ENCODE data around the gene ALOX12B. TPM values are rescaled to one million over a fixed set of nuclear protein-coding genes. Genes with fewer than 3 reads are reported as not detected.

ALOX12B gene
- total RNA-seq, 1 experiment from 2014 or later: not detected

DNA sequence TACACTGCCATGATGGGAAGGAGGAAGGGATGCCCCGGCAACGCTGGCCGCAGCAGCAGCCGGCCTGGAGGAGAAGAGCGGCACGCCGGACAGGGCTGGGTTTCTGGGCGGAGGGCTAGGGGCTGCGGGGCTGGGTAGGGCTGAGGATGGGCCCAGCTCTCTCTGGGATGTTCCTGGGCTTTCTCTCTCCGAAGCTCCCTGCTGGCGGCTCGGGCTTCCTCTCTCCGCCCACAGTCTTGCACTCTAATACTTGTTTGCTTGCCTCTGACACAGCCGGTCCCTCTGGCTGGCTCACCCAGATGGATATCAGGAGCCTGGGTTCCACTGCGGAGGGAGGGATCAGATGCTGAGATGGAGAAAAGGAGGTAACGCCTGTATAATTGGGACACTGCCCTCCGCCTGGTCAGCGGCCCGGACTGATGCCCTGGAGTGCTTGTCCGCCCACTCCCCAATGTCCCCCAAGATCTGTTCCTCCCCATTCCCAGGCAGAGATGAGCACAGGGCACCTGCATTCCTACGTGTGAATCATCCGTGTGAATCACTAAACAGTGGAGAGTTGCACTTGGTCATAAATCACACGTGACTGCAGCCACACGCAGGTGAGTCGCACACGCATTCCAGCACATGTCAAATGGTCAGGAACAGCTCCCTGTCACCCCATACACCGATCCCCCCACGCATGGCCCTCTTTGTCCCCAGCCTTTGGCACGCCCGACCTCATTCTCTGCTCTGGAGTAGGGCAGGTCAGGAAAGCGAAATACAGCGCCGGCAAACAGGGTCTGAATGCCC, 30.7 kb upstream of the ALOX12B start, which contains the start of gene ALOXE3:
ALOXE3 (minus strand) TSS at position 535 of the 789 bp plus-strand sequence; CDS start at position 11, 524 bp downstream.
- ChIA-PET CTCF (interaction anchor here (0.5 to 1.3 kb wide), 4 partner anchors 44 to 715 kb away, joined by 4 to 6 read pairs (median 6); partner anchors contain the start of gene AURKB), POLR2A (ENCODE audit: unreplicated experiment) (interaction anchor here (0.6 kb wide), 1 partner anchor 24 kb away, joined by 3 read pairs; no protein-coding TSS in a partner anchor)
- H3K27ac ChIP-seq: peak within 1 kb of the TSS; percentile 87
- no peaks in the 10 kb centered on the region for H3K27me3 ChIP-seq (ENCODE audit: insufficient read depth, low read depth)
- peak within 1 kb of the TSS; percentile 95 for H3K4me2 ChIP-seq
- peaks cover 11% of the 10 kb centered on the region for H3K4me1 ChIP-seq (replicated peaks; ENCODE audit: insufficient read depth)
- H3K36me3 ChIP-seq (ENCODE audit: low read depth): no peaks in the 10 kb centered on the region
- no peaks in the 10 kb centered on the region for H3K9me2 ChIP-seq (ENCODE audit: insufficient read depth)
- H3K9me3 ChIP-seq (ENCODE audit: insufficient read depth, low read depth): no peaks in the 10 kb centered on the region
- peak within 1 kb of the TSS; percentile 79 for H2AFZ ChIP-seq
- TSS peak; percentile 29 for BruUV-seq (replicated peaks)
- H3K79me2 ChIP-seq (ENCODE audit: low read depth): no peaks in the 10 kb centered on the region
- H4K20me1 ChIP-seq (ENCODE audit: insufficient read depth): peaks cover 5% of the 10 kb centered on the region; the same call in 1 of the 2 replicates
- TF ChIP-seq, protein P1, sequence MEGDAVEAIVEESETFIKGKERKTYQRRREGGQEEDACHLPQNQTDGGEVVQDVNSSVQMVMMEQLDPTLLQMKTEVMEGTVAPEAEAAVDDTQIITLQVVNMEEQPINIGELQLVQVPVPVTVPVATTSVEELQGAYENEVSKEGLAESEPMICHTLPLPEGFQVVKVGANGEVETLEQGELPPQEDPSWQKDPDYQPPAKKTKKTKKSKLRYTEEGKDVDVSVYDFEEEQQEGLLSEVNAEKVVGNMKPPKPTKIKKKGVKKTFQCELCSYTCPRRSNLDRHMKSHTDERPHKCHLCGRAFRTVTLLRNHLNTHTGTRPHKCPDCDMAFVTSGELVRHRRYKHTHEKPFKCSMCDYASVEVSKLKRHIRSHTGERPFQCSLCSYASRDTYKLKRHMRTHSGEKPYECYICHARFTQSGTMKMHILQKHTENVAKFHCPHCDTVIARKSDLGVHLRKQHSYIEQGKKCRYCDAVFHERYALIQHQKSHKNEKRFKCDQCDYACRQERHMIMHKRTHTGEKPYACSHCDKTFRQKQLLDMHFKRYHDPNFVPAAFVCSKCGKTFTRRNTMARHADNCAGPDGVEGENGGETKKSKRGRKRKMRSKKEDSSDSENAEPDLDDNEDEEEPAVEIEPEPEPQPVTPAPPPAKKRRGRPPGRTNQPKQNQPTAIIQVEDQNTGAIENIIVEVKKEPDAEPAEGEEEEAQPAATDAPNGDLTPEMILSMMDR (conservative IDR thresholded peaks at IDR 0.05): no peak
- TF ChIP-seq EZH2 (IDR thresholded peaks at IDR 0.05; ENCODE audit: low read depth): no peak
- intact Hi-C loops (cut with micrococcal nuclease; ENCODE audit: unreplicated experiment): loop anchor here (2.0 to 5.0 kb wide), 5 partner anchors 37 to 371 kb away; partner anchors contain the start of gene RPL26
- peak within 1 kb of the TSS; percentile 87 for H3K4me3 ChIP-seq
- peaks cover 30% of the 10 kb centered on the region for H3F3A ChIP-seq (ENCODE audit: insufficient read depth, low read depth)
- peak; percentile 69 to 83 for DNase-seq

GRCh38 chr17:8117367-8117979, 30.0 kb upstream of the ALOX12B start:
- BruUV-seq (replicated peaks): TSS peak; percentile 20
- DNase-seq: no peak
- Histone ChIP-seq H3F3A (ENCODE audit: insufficient read depth, low read depth) (peaks cover 30% of the 10 kb centered on the region), H3K9me2 (ENCODE audit: insufficient read depth) (no peaks in the 10 kb centered on the region), H3K4me1 (replicated peaks; ENCODE audit: insufficient read depth) (peaks cover 11% of the 10 kb centered on the region), H3K4me2 (peak overlapping the region; percentile 95), H3K9me3 (ENCODE audit: insufficient read depth, low read depth) (no peaks in the 10 kb centered on the region), H3K79me2 (ENCODE audit: low read depth) (no peaks in the 10 kb centered on the region), H3K36me3 (ENCODE audit: low read depth) (no peaks in the 10 kb centered on the region), H4K20me1 (ENCODE audit: insufficient read depth) (peaks cover 5% of the 10 kb centered on the region; the same call in 1 of the 2 replicates), H2AFZ (peak overlapping the region; percentile 79), H3K4me3 (peak overlapping the region; percentile 87), H3K27ac (peak overlapping the region; percentile 87), H3K27me3 (ENCODE audit: insufficient read depth, low read depth) (no peaks in the 10 kb centered on the region)
- intact Hi-C loops (cut with micrococcal nuclease; ENCODE audit: unreplicated experiment): loop anchor here (5.0 kb wide), 1 partner anchor 370 kb away; no protein-coding TSS in a partner anchor
- CTCF ChIA-PET: interaction anchor here (0.5 kb wide), 1 partner anchor 73 kb away, joined by 6 read pairs; no protein-coding TSS in a partner anchor
- POLR2A ChIA-PET (ENCODE audit: unreplicated experiment): no interaction called here
- TF ChIP-seq, protein P1 (conservative IDR thresholded peaks at IDR 0.05): no peak
- no peak for TF ChIP-seq EZH2 (IDR thresholded peaks at IDR 0.05; ENCODE audit: low read depth)

DNA sequence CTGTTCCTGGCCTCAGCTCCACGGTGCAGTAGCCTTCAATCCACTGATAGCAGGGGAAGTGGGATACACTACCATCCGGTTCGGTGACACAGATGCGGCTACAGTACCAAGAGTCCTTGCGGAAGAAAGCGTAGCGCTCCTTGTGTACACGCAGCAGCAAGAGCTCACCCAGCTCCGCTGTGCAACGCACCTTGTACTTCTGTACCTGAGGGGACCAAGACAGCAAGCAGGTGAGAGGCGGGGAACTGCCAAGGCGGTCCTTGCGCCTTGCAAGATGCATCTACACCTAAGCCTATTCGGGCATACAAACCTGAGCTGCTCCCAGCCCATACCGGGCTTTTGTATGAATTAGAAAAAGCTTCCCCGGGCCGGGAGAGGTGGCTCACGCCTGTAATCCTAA, 29.3 kb upstream of the ALOX12B start:
- TF ChIP-seq, protein P1 (conservative IDR thresholded peaks at IDR 0.05): no peak
- TF ChIP-seq EZH2 (IDR thresholded peaks at IDR 0.05; ENCODE audit: low read depth): no peak
- DNase-seq: no peak
- no peaks in the 10 kb centered on the region for H3K9me2 ChIP-seq (ENCODE audit: insufficient read depth)
- no peaks in the 10 kb centered on the region for H3K27me3 ChIP-seq (ENCODE audit: insufficient read depth, low read depth)
- H3K9me3 ChIP-seq (ENCODE audit: insufficient read depth, low read depth): no peaks in the 10 kb centered on the region
- H3K36me3 ChIP-seq (ENCODE audit: low read depth): no peaks in the 10 kb centered on the region
- peaks cover 11% of the 10 kb centered on the region for H3K4me1 ChIP-seq (replicated peaks; ENCODE audit: insufficient read depth)
- POLR2A ChIA-PET (ENCODE audit: unreplicated experiment): no interaction called here
- CTCF ChIA-PET: no interaction called here
- no peak overlapping the region for H3K27ac ChIP-seq
- intact Hi-C loops (cut with micrococcal nuclease; ENCODE audit: unreplicated experiment): loop anchor here (5.0 kb wide), 1 partner anchor 369 kb away; no protein-coding TSS in a partner anchor
- no peaks in the 10 kb centered on the region for H3K79me2 ChIP-seq (ENCODE audit: low read depth)
- BruUV-seq (replicated peaks): no TSS peak
- H2AFZ ChIP-seq: no peak overlapping the region
- H3F3A ChIP-seq (ENCODE audit: insufficient read depth, low read depth): peaks cover 30% of the 10 kb centered on the region
- peaks cover 5% of the 10 kb centered on the region; the same call in 1 of the 2 replicates for H4K20me1 ChIP-seq (ENCODE audit: insufficient read depth)
- H3K4me3 ChIP-seq: no peak overlapping the region
- H3K4me2 ChIP-seq: 0 out of 2 replicates have a peak overlapping the region, but pooled peaks have one; percentile 95

All from PC-9 (cell line).